HepG2 (cell line): ENCODE data around the gene PMIS2. TPM values are rescaled to one million over a fixed set of nuclear protein-coding genes. Genes with fewer than 3 reads are reported as not detected.
A peak's percentile ranks its signal among the peaks of the same experiment; 100 is the strongest.

Experiments used
- ATAC-seq: fragments of 200-7000 bp; cut with Tn5 transposase; 3 replicates; pipeline ENCODE4 v1.9.1; 2020; ENCODE audit warnings: mild to moderate bottlenecking, moderate library complexity
- BruUV-seq: library from RNA; stranded (reverse); fragments of 400-500 nt; replicated peaks from 2 replicates; lab custom pipeline; 2021; lab: Mats Ljungman, UMichigan
- CTCF ChIA-PET: fragments of 300-600 bp; formaldehyde crosslinking; extraction: SDS; loops from one replicate; lab custom pipeline; 2021; ENCODE audit warnings: low total read pairs, inconsistent platforms, low intra/inter-chr PET ratio; lab: Yijun Ruan, JAX
- POLR2A ChIA-PET: fragments of 350-600 bp; sonication (Branson Sonifier 250); formaldehyde crosslinking; loops from one replicate; lab custom pipeline; 2020; ENCODE audit warnings: antibody characterized with exemption, inconsistent platforms; lab: Yijun Ruan, JAX
- DNase-seq: peaks from one replicate; pipeline ENCODE4 v3.0.0-alpha.2; 2015; ENCODE audit warnings: low spot score
- FAIRE-seq: peaks from 3 replicates; lab custom pipeline; 2011; peaks lifted over from hg19 to GRCh38; lab: Jason Lieb, UNC
- H2AFZ ChIP-seq: one replicate; pipeline ENCODE4 v1.6.1; 2011; ENCODE audit warnings: low read length, inconsistent platforms
- H3K27ac ChIP-seq: fragments of 300-600 bp; 3 replicates; pipeline ENCODE4 v1.8.0; 2011; ENCODE audit warnings: mixed run types, mild to moderate bottlenecking, mixed read lengths, low read length, inconsistent platforms; ENCODE audit not compliant: insufficient read depth; ENCODE audit errors: extremely low read length
- H3K27me3 ChIP-seq, 2 experiments: fragments of 200-600 bp in 1 of 2; 2 replicates in 1 of 2; 3 replicates in 1 of 2; pipeline versions ENCODE4 v1.6.0 to v1.8.0; 2011; ENCODE audit warnings: low read length in 2 of 2, mild to moderate bottlenecking in 2 of 2, moderate library complexity in 2 of 2, inconsistent platforms in 1 of 2; ENCODE audit not compliant: insufficient read depth in 2 of 2, control insufficient read depth in 1 of 2
- H3K36me3 ChIP-seq, 2 experiments: fragments of 200-600 bp in 1 of 2; replicated peaks in 1 of 2; 2 replicates in 1 of 2; 3 replicates in 1 of 2; pipeline versions ENCODE4 v1.5.1 to v1.8.0; 2011; ENCODE audit warnings: low read length in 2 of 2, inconsistent platforms in 1 of 2; ENCODE audit not compliant: insufficient read depth in 2 of 2, control insufficient read depth in 1 of 2
- H3K4me1 ChIP-seq: 2 replicates; pipeline ENCODE4 v1.5.1; 2012; ENCODE audit warnings: low read length, inconsistent platforms; ENCODE audit not compliant: insufficient read depth
- H3K4me2 ChIP-seq: 2 replicates; pipeline ENCODE4 v1.6.0; 2011; ENCODE audit warnings: low read depth, low read length, inconsistent platforms
- H3K4me3 ChIP-seq, 3 experiments: fragments of 200-600 bp in 1 of 3; sonication (generic), shearing (Covaris generic) in 1 of 3; replicated peaks in 1 of 3; 2 replicates each; pipeline ENCODE4 v1.5.1; 2011 to 2016; ENCODE audit warnings: low read length in 3 of 3, inconsistent platforms in 2 of 3, low read depth in 2 of 3, mild to moderate bottlenecking in 2 of 3, control low read depth in 1 of 3, mixed read lengths in 1 of 3; ENCODE audit not compliant: insufficient read depth in 1 of 3
- H3K79me2 ChIP-seq: one replicate; pipeline ENCODE4 v1.6.1; 2011; ENCODE audit warnings: low read length, inconsistent platforms; ENCODE audit not compliant: insufficient read depth
- H3K9ac ChIP-seq: 2 replicates; pipeline ENCODE4 v1.6.0; 2011; ENCODE audit warnings: mild to moderate bottlenecking, low read depth, low read length, inconsistent platforms; ENCODE audit not compliant: insufficient read depth
- H3K9me3 ChIP-seq: 2 replicates; pipeline ENCODE4 v1.5.1; 2012; ENCODE audit warnings: mild to moderate bottlenecking, low read length
- H4K20me1 ChIP-seq: 2 replicates; pipeline ENCODE4 v1.6.0; 2011; ENCODE audit warnings: inconsistent platforms, mild to moderate bottlenecking, low read length, moderate library complexity; ENCODE audit not compliant: insufficient read depth
- ARID2 ChIP-seq: sonication (generic); formaldehyde crosslinking; IDR thresholded peaks from 2 replicates; pipeline ENCODE4 v1.8.1; 2022; ENCODE audit warnings: mild to moderate bottlenecking, missing genetic modification reagents, borderline replicate concordance
- CEBPG ChIP-seq: IDR thresholded peaks from 2 replicates; pipeline ENCODE4 v1.6.1; 2016
- FOXO1 ChIP-seq: sonication (generic); formaldehyde crosslinking; IDR thresholded peaks from 2 replicates; pipeline ENCODE4 v1.4.0; 2020; ENCODE audit warnings: missing genetic modification reagents
- GATA4 ChIP-seq: sonication (generic); IDR thresholded peaks from 2 replicates; pipeline ENCODE4 v1.6.1; 2016; ENCODE audit warnings: antibody characterized with exemption, low read depth, borderline replicate concordance
- MTF2 ChIP-seq: sonication (generic); formaldehyde crosslinking; IDR thresholded peaks from 2 replicates; pipeline ENCODE4 v1.5.0; 2020; ENCODE audit warnings: missing genetic modification reagents, borderline replicate concordance
- NFYC ChIP-seq: IDR thresholded peaks from 2 replicates; pipeline ENCODE4 v1.6.1; 2016; ENCODE audit warnings: missing genetic modification reagents, missing compliant biosample characterization
- SAFB2 ChIP-seq: sonication (generic); formaldehyde crosslinking; IDR thresholded peaks from 2 replicates; pipeline ENCODE4 v1.5.1; 2020; ENCODE audit warnings: missing genetic modification reagents, low read depth, mild to moderate bottlenecking, borderline replicate concordance
- SP2 ChIP-seq: sonication (generic); formaldehyde crosslinking; IDR thresholded peaks from 2 replicates; pipeline ENCODE4 v1.5.1; 2020; ENCODE audit warnings: mild to moderate bottlenecking, missing genetic modification reagents
- THAP9 ChIP-seq: sonication (generic); formaldehyde crosslinking; IDR thresholded peaks from 2 replicates; pipeline ENCODE4; 2020; ENCODE audit warnings: missing genetic modification reagents, mild to moderate bottlenecking, borderline replicate concordance
- ZNF318 ChIP-seq: sonication (generic); formaldehyde crosslinking; IDR thresholded peaks from 2 replicates; pipeline ENCODE4 v1.4.0; 2020; ENCODE audit warnings: mild to moderate bottlenecking, missing genetic modification reagents
- ZNF530 ChIP-seq: sonication (generic); formaldehyde crosslinking; IDR thresholded peaks from 2 replicates; pipeline ENCODE4 v1.5.0; 2020; ENCODE audit warnings: low read depth, mild to moderate bottlenecking, missing genetic modification reagents
- WGBS: methylation state at CpG from one replicate; pipeline ENCODE4 v1.1.6; 2017; ENCODE audit warnings: low lambda C conversion rate; 5-methylcytosine and 5-hydroxymethylcytosine counted together
- in situ Hi-C: cut with HindIII; loops from 2 replicates; pipeline ENCODE4 v1.10.0; 2017; ENCODE audit warnings: low pct_unique_long_range_greater_than_20kb; ENCODE audit not compliant: extremely low pct_ligation_motif_present
- intact Hi-C: fragments of 100-400 bp; cut with micrococcal nuclease; formaldehyde crosslinking; loops from one replicate; pipeline ENCODE4 v1.10.0; 2022; ENCODE audit not compliant: unreplicated experiment
- polyA plus RNA-seq, 8 experiments: library from polyadenylated mRNA; depleted of rRNA in 3 of 8; stranded (reverse) in 7 of 8; unstranded in 1 of 8; fragments of >200 nt; fragmentation: Illumina TruSeq in 4 of 8; extraction: Trizol in 4 of 8; gene quantifications; 2 replicates each; pipeline versions ENCODE4 v1.2.1 to v1.2.3, GENCODE V29; 2011 to 2016; ENCODE audit warnings: low read depth in 4 of 8, missing spikeins in 1 of 8, mixed read lengths in 1 of 8; ENCODE audit not compliant: insufficient read depth in 1 of 8
- total RNA-seq, 5 experiments: library from RNA; depleted of rRNA; stranded (reverse); fragments of >200 nt; fragmentation: Illumina TruSeq; extraction: Trizol; gene quantifications; 2 replicates each; pipeline ENCODE4 v1.2.3, GENCODE V29; 2016; ENCODE audit warnings: low read depth in 1 of 5
- TF ChIP-seq, protein P1 (sequence below): IDR thresholded peaks from 2 replicates; pipeline ENCODE4 v1.6.1; 2016; ENCODE audit warnings: control low read depth

Gene PMIS2
- total and polyA plus RNA-seq, 2 of the 13 experiments (the other 11 are each of a cell fraction or from before 2014, with no cell fraction given), result not detected

GRCh38 chr19:35596366-35596999, 10.5 kb downstream of the PMIS2 start:
- in situ Hi-C loops (no loop called here), intact Hi-C loops (no loop called here)
- CTCF ChIA-PET, result no interaction called here
- H3K4me3 ChIP-seq, result no peak overlapping the region
- 18% methylated on average over 4 of the region's 4 CpGs for WGBS
- no TSS peak for BruUV-seq
- FAIRE-seq (no peak), ATAC-seq (peak; percentile 78), DNase-seq (peak; percentile 44)
- no peaks in the 10 kb centered on the region for H3K79me2 ChIP-seq
- H2AFZ ChIP-seq, result peak overlapping the region; percentile 46
- no peaks in the 10 kb centered on the region for H3K9me3 ChIP-seq
- no peak overlapping the region for H3K27ac ChIP-seq
- H3K36me3 ChIP-seq, result no peaks in the 10 kb centered on the region
- peak overlapping the region; percentile 38 for H3K4me2 ChIP-seq
- H3K27me3 ChIP-seq, result no peaks in the 10 kb centered on the region
- H4K20me1 ChIP-seq, result no peaks in the 10 kb centered on the region
- H3K4me1 ChIP-seq, result peaks cover 31% of the 10 kb centered on the region
- no peak overlapping the region for H3K9ac ChIP-seq
- POLR2A ChIA-PET, result interaction anchor here (0.7 to 1.2 kb wide), 2 partner anchors 9 to 45 kb away, joined by 3 to 12 read pairs; no protein-coding TSS in a partner anchor
- TF ChIP-seq NFYC (CRISPR knock-in tag) (peak; percentile 79), MTF2 (CRISPR knock-in tag) (no peak), ZNF318 (CRISPR knock-in tag) (no peak), SP2 (CRISPR knock-in tag) (peak; percentile 52; the same call in 1 of the 2 replicates), FOXO1 (CRISPR knock-in tag) (no peak), THAP9 (no peak), ARID2 (no peak), GATA4 (no peak), ZNF530 (CRISPR knock-in tag) (no peak), SAFB2 (CRISPR knock-in tag) (no peak), CEBPG (no peak)
- TF ChIP-seq, protein P1, sequence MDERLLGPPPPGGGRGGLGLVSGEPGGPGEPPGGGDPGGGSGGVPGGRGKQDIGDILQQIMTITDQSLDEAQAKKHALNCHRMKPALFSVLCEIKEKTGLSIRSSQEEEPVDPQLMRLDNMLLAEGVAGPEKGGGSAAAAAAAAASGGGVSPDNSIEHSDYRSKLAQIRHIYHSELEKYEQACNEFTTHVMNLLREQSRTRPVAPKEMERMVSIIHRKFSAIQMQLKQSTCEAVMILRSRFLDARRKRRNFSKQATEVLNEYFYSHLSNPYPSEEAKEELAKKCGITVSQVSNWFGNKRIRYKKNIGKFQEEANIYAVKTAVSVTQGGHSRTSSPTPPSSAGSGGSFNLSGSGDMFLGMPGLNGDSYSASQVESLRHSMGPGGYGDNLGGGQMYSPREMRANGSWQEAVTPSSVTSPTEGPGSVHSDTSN (CRISPR knock-in tag), result 0 out of 2 replicates have a peak, but pooled peaks have one; percentile 32
